Measurements from ENCODE around the gene AMER2.

AMER2 gene

DNA sequence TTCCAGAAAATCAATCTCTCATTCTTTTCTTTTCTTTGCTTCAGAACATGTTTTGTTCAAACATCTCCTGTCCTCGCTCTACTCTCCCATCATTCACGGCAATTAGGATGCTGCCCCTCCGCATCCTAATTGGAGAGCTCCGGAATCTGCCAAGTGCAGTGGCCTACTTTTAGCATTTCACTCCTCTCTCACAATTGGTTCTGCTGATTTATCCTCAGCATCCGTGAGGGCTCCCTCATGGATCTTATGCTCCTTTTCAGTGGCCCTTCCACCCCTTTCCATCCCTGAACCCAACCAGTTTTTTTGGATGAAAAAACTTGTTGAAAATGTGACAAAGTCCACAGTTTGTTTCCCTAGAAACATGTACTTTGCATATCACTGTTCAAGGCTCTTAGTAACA lies 22.4 kb downstream of the AMER2 start:
- peaks cover 26% of the 10 kb centered on the region for H3K27me3 Mint-ChIP-seq
- CTCF ChIA-PET: no interaction called here
- no peaks in the 10 kb centered on the region for H3K9me3 Mint-ChIP-seq
- H3K36me3 Mint-ChIP-seq: no peaks in the 10 kb centered on the region
- DNase-seq: no peak
- H3K27ac Mint-ChIP-seq: no peak overlapping the region
- H3K4me1 Mint-ChIP-seq: no peaks in the 10 kb centered on the region
- no peak overlapping the region for H3K4me3 Mint-ChIP-seq

DNA sequence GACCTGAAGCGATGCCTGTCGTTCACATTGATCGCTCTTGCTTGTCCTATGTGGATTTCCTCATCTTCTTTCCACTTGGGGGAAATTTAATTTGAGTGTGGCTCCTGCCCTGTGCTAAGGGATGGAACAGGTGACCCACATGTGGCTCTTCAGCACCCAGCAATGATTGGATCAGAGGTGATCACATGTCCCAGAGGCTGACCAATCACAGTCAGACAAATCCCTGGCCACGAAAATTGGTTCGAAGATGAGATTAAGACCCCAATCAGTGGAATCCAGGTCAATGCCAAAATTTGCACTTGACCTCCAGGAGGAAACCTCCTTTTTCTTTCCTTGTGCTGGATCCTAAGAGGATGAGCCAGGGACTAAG lies 23.7 kb downstream of the AMER2 start:
- no peaks in the 10 kb centered on the region for H3K4me1 Mint-ChIP-seq
- CTCF ChIA-PET: no interaction called here
- no peak overlapping the region for H3K4me3 Mint-ChIP-seq
- H3K27me3 Mint-ChIP-seq: peaks cover 26% of the 10 kb centered on the region
- DNase-seq: no peak
- H3K27ac Mint-ChIP-seq: no peak overlapping the region
- no peaks in the 10 kb centered on the region for H3K36me3 Mint-ChIP-seq
- no peaks in the 10 kb centered on the region for H3K9me3 Mint-ChIP-seq

DNA sequence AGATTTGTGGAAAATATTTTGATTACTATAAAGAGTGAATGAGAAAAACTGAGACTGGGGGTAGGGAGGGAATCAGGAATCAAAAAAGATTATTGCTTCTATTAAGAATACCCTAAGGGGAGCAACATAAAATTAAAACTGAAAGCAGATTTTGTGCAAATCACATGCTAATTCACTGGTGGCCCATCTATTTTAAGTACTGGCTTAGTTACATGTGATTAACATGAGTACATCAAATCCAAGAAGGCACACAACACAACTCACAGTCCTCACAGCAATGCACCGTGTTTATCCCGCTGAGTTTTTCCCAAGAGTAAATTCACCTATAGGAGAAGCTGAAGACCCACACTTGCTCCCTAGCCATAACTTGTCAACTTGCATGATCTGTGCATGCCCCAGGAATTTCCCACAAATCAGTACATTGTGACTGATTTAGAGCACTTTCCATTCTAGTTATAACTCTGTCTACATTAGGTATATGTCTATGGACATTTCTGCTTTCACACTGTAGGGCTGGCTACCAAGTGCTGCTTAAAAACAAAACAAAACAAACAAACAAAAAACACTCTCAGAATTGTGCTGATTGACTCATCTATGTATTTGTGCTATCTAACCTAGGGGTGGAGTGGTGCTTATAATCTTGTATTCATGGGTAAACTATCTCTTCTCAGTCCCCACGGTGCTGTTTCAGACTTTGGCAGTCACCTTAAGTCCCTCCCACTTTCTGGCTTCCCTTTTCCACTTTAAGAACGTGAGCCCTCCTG lies 24.3 kb downstream of the AMER2 start:
- H3K27me3 Mint-ChIP-seq: peaks cover 24% of the 10 kb centered on the region
- DNase-seq: no peak
- CTCF ChIA-PET: no interaction called here

DNA sequence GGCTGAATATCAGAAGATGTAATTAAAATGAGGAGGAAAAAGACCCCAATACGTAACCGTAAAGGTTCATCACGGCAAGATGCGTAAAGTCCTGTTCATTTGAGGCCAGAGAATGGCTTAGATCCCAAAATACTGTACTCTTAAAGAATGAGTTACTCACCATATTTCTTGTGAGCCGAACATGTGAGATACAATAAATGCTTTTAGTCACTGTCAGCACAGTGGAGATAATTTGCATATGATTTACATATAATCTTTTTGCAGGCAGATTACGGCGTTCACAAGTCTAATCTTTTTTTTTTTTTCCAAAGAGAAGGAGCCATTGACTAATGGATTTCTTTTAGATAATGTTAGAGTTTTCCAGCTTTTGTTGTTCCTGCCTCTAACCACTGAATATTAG lies 28.4 kb downstream of the AMER2 start:
- Mint-ChIP-seq H3K4me1 (no peaks in the 10 kb centered on the region), H3K27ac (no peak overlapping the region), H3K9me3 (no peaks in the 10 kb centered on the region), H3K27me3 (peaks cover 13% of the 10 kb centered on the region), H3K36me3 (no peaks in the 10 kb centered on the region), H3K4me3 (no peak overlapping the region)
- CTCF ChIA-PET: no interaction called here
- DNase-seq: no peak

More for the DNA sequence above, 24.3 kb downstream of the AMER2 start:
- no peaks in the 10 kb centered on the region for H3K36me3 Mint-ChIP-seq
- H3K9me3 Mint-ChIP-seq: no peaks in the 10 kb centered on the region
- H3K4me3 Mint-ChIP-seq: no peak overlapping the region
- H3K27ac Mint-ChIP-seq: no peak overlapping the region
- no peaks in the 10 kb centered on the region for H3K4me1 Mint-ChIP-seq

DNA sequence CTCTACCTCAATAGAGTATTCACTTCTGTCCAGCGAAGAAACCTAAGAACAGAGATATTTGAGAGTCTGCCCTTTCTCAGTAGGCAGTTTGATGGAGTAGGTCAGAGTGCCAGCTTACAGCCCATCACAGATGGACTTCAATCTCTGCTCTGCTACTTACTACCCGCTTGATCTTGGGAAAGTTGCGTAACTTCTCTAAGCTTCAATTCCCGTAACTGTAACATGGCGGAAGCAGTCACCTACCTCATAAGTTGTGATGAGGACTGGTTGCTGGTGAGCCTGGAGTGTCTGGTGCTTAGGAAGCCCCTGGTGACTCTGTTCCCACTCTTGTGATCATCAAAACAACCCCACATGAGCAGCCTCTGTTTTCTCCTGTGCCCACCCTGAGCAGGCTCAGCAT lies 31.0 kb downstream of the AMER2 start:
- peaks cover 23% of the 10 kb centered on the region for H3K27me3 Mint-ChIP-seq
- H3K27ac Mint-ChIP-seq: no peak overlapping the region
- DNase-seq: no peak
- no peak overlapping the region for H3K4me3 Mint-ChIP-seq
- CTCF ChIA-PET: no interaction called here
- no peaks in the 10 kb centered on the region for H3K9me3 Mint-ChIP-seq
- H3K4me1 Mint-ChIP-seq: no peaks in the 10 kb centered on the region
- no peaks in the 10 kb centered on the region for H3K36me3 Mint-ChIP-seq

DNA sequence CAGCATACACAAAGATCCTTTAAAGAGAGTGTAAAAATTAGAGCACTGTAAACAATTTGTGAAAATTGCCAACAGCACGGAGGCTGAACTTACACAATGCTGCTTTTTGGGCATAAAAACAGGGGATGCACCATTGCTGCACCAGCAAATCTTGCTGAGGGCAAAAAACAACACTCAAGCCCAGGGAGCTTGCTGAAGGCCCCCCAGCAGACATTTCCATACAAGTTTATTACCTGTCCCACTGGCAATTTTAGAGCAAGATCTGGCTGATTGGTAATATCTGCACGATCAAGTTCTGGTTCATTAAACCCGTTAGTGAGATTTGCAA lies 34.3 kb downstream of the AMER2 start:
- Mint-ChIP-seq H3K27ac (no peak overlapping the region), H3K4me3 (no peak overlapping the region), H3K27me3 (peaks cover 37% of the 10 kb centered on the region), H3K9me3 (no peaks in the 10 kb centered on the region), H3K36me3 (no peaks in the 10 kb centered on the region), H3K4me1 (no peaks in the 10 kb centered on the region)
- no peak for DNase-seq
- CTCF ChIA-PET: no interaction called here

DNA sequence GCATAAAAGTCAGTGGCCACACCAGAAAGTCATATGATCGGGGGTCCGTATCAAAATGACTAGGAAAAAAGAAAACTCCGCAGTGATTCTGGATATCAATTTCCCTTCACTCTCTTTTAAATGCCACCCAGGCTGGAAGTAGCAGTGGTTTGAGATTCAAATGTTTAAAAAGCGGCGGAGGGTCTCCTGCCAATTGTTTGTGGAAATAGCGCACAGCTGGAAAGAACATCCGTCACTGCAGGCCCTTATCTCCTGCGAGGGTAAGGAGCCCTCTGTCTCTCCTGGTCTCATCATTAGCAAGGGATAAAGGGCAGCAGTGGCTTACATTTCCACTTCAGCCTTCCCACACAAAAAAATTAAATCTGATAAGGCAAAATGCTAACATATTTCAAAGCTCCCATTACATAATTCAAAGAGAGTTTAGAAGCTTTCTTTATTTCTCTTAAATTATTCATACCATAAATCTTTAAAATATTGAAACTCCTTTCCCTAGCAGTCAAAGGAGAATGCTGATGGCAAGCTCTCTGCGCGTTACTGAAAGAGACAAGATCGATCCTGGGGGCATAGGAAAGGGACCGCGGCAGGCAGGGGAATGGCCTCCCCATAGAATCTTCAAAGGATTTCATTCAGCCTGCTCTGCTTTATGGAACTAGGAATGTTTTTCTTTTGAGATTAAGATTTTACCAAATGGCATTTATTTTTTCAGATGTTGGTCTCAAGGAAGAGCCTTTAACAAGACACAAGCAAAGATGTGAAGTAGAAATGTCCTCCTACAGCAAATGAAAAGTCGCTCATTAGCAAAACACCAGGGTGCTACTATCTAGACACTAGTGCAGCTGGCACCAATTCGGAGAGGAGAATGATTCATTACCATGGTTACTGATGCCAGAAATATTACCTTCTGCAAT lies 35.0 kb downstream of the AMER2 start:
- H3K9me3 Mint-ChIP-seq: no peaks in the 10 kb centered on the region
- CTCF ChIA-PET: no interaction called here
- DNase-seq: no peak
- H3K4me1 Mint-ChIP-seq: no peaks in the 10 kb centered on the region
- no peak overlapping the region for H3K27ac Mint-ChIP-seq
- H3K36me3 Mint-ChIP-seq: no peaks in the 10 kb centered on the region
- H3K4me3 Mint-ChIP-seq: no peak overlapping the region
- peaks cover 40% of the 10 kb centered on the region for H3K27me3 Mint-ChIP-seq

DNA sequence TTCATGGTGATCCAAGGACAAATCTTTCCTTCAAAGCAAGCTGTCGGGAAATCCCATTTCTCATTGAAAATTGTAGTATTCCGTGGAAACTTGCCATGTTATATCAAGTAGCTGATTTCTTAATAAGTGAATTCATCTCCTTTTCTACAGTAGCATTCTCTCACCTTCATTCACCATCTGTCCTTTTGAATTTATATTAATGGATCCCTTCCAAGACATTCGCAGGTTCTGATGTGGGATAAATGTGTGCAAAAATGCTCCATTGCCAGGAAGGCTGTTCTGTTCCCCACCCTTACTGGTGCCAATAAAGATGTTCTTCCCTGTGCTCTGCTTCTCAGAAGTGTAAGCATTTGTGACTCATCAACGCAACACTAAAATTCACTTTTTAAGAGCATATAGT lies 36.2 kb downstream of the AMER2 start:
- H3K4me3 Mint-ChIP-seq: no peak overlapping the region
- peaks cover 37% of the 10 kb centered on the region for H3K27me3 Mint-ChIP-seq
- no peaks in the 10 kb centered on the region for H3K36me3 Mint-ChIP-seq
- no peak overlapping the region for H3K27ac Mint-ChIP-seq
- H3K9me3 Mint-ChIP-seq: no peaks in the 10 kb centered on the region
- DNase-seq: no peak
- H3K4me1 Mint-ChIP-seq: no peaks in the 10 kb centered on the region
- CTCF ChIA-PET: no interaction called here

DNA sequence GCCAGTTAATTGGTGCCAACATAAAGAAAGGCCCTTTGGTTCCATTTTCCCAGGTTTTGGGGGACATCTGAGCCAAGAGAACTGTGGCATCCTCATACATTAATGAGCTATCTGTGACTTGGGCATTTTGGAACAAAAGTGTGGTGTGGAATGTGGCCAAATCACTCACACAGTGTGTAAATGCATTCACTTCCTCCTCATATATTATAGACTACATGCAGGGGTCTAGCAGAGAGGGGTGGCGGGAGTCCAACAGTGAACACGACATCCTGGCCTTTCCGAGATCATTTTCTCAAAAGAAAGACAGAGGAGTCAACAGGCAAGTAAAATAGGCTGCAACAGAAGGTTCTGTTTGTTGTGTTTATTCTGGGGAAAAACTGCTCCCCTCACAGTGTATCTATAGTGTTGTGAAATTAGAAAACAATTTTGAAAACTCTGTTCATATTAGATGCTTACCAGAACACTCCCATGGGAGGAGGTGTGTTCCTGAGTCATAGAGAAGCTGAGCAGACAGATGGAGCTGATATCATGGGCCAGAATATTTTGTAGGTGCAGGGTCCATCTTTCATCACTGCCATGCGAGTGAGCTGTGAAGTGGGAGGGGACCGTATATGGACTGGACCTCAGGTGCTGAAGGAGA lies 39.2 kb downstream of the AMER2 start:
- no peak overlapping the region for H3K4me3 Mint-ChIP-seq
- H3K27me3 Mint-ChIP-seq: peaks cover 29% of the 10 kb centered on the region
- H3K36me3 Mint-ChIP-seq: no peaks in the 10 kb centered on the region
- no peak for DNase-seq
- H3K27ac Mint-ChIP-seq: no peak overlapping the region
- H3K9me3 Mint-ChIP-seq: no peaks in the 10 kb centered on the region
- H3K4me1 Mint-ChIP-seq: no peaks in the 10 kb centered on the region
- CTCF ChIA-PET: interaction anchor here (1.1 kb wide), 1 partner anchor 19 kb away, joined by 3 read pairs; no protein-coding TSS in a partner anchor

DNA sequence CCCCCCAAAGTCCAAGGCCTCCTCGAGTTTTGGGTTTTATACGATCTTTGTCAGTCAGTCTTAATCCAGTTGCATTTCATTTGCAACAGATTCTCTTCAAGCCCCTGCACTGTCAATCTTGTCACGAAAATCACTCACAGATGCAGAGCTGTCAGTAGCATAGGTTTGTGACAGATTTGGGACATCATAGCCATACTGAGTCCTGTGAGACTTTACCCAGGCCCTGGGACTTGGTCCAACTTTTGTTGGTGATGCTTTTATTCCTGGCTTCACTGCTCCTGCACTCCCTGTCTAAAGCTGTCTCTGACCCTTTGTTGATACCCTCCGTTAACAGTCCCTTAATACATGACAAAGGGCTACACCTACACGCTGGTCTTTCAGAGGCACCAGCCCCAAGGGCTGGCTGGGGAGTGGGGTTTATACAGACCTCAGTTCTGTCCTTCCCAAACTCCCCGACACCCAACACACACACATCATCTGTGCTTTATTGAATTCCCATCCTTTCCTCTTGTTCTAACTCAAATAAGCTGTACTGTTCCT lies 40.1 kb downstream of the AMER2 start:
- peaks cover 23% of the 10 kb centered on the region for H3K27me3 Mint-ChIP-seq

DNA sequence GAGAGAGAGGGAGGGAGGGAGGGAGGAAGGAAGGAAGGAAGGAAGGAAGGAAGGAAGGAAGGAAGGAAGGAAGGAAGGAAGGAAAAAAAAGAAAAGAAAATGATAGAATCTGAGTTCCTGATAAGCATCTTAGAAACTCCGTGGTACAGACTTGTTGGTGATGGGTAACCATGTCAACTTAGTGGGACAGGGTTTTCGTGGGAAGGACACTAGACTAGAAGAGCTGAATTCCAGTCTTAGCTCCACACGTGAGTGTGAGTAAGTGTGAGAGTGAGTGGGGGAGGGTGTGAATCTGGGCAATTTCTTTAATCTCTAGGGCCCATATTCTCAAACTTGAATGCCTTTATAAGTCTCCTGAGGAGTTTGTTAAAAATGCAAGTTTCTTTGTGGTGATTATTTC lies 41.1 kb downstream of the AMER2 start:
- Mint-ChIP-seq H3K4me3 (no peak overlapping the region), H3K36me3 (no peaks in the 10 kb centered on the region), H3K27ac (no peak overlapping the region), H3K27me3 (peaks cover 19% of the 10 kb centered on the region), H3K4me1 (no peaks in the 10 kb centered on the region), H3K9me3 (no peaks in the 10 kb centered on the region)
- no peak for DNase-seq
- CTCF ChIA-PET: interaction anchor here (0.9 kb wide), 1 partner anchor 17 kb away, joined by 3 read pairs; no protein-coding TSS in a partner anchor

More for the DNA sequence above, 40.1 kb downstream of the AMER2 start:
- Mint-ChIP-seq H3K27ac (no peak overlapping the region), H3K36me3 (no peaks in the 10 kb centered on the region), H3K4me3 (no peak overlapping the region), H3K9me3 (no peaks in the 10 kb centered on the region), H3K4me1 (no peaks in the 10 kb centered on the region)
- no peak for DNase-seq
- CTCF ChIA-PET: interaction anchor here (0.9 to 1.1 kb wide), 2 partner anchors 18 kb away, joined by 3 read pairs; no protein-coding TSS in a partner anchor

DNA sequence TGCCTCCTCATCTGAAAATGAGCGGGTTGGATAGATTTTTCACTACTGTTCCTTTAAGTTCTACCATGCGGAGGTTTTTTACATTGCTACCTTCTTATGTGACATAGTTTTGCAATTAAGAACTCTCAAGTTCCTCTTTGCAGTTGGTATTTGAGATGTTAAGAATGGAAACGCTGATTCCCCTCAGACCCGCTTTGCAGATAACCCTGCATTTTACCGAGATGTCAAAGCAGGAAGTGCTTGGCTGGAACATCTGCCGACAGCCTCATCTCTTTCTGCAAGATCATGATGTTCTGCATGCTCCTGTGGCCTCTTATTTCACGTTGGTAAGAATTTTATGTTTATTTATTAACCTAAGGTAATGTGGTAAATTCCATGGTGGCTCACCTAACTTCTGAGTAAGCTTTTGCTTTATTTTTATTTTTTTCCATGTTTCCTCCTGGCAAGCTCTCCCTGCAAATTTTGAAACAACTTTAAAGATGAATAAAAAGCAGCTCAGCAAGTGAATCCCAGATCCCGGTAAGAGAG lies 53.6 kb downstream of the AMER2 start:
- CTCF ChIA-PET: no interaction called here
- Mint-ChIP-seq H3K36me3 (no peaks in the 10 kb centered on the region), H3K4me1 (no peaks in the 10 kb centered on the region), H3K4me3 (no peak overlapping the region), H3K27ac (no peak overlapping the region), H3K9me3 (no peaks in the 10 kb centered on the region), H3K27me3 (peaks cover 44% of the 10 kb centered on the region)
- DNase-seq: no peak

DNA sequence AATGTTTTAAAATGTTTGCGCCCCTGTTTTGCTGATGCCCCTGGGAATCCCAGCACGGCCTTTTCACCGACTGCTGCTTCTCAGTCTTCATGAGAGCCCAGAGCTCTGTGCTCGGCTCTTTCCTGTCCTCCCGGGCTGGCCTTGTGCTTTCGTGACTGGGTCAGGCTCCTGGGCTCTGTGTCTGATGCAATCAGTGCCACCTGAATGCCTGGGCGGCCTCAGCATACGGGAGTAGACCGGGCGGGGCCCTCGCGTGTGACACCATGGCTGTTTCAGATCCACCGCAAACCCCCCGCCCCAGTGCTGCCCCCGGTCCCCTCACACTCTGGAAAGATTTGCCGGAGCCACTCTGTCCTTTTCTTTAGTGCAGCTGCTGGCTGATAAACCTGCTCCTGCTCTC lies 54.8 kb downstream of the AMER2 start:
- peaks cover 43% of the 10 kb centered on the region for H3K27me3 Mint-ChIP-seq
- CTCF ChIA-PET: no interaction called here

DNA sequence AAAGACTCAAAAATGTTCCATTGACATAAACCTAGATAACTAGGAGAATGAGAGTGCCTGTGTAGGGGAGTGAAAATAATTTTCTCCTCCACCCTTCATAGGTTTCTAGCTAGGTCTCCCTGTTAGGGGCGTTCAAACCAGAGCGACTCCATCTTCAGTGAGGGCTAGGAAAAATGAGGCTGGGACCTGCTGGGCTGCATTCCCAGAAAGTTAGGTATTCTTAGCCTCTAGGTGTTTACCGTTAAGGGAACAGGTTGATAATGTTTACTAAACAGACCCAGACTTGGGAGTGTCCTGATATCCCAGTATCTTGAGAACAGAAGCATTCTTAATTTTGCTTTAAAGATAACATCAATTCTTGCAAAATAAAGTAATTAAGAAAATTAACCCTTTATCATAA lies 56.0 kb downstream of the AMER2 start:
- Mint-ChIP-seq H3K27ac (no peak overlapping the region), H3K9me3 (no peaks in the 10 kb centered on the region), H3K4me3 (no peak overlapping the region), H3K36me3 (no peaks in the 10 kb centered on the region), H3K4me1 (no peaks in the 10 kb centered on the region), H3K27me3 (peaks cover 43% of the 10 kb centered on the region)
- no peak for DNase-seq
- CTCF ChIA-PET: no interaction called here

More for the DNA sequence above, 54.8 kb downstream of the AMER2 start:
- Mint-ChIP-seq H3K36me3 (no peaks in the 10 kb centered on the region), H3K4me3 (no peak overlapping the region), H3K9me3 (no peaks in the 10 kb centered on the region), H3K27ac (no peak overlapping the region), H3K4me1 (no peaks in the 10 kb centered on the region)
- no peak for DNase-seq

All from activated naive CD4-positive, alpha-beta T cell treated with anti-CD3 and anti-CD28 coated beads, Interleukin-2, amount 10 ng/mL, durations not matched to agents 7 days and 5 days (primary cell).